ENCODE measurements around the gene PYDC2. TPM values are rescaled to one million over a fixed set of nuclear protein-coding genes. Genes with fewer than 3 reads are reported as not detected.

PYDC2 gene
- total RNA-seq, 1 donor from 2014 or later, result not detected

GRCh38 chr3:191440532-191440931 lies 20.4 kb upstream of the PYDC2 start:
- DNase-seq (ENCODE audit: low spot score in 2 of 2), result no peak
- intact Hi-C loops (cut with DNase I), result no loop called here
- H3K36me3 ChIP-seq, result no peaks in the 10 kb centered on the region
- H3K4me1 ChIP-seq, result no peaks in the 10 kb centered on the region
- H3K27ac ChIP-seq, result no peak overlapping the region
- no peaks in the 10 kb centered on the region for H3K9me3 ChIP-seq
- no peak overlapping the region for H3K4me3 ChIP-seq
- TF ChIP-seq CTCF (IDR thresholded peaks at IDR 0.05), result no peak
- H3K27me3 ChIP-seq, result no peaks in the 10 kb centered on the region

GRCh38 chr3:191441687-191442086 lies 19.3 kb upstream of the PYDC2 start:
- DNase-seq (ENCODE audit: low spot score in 2 of 2), result no peak
- Histone ChIP-seq H3K9me3 (no peaks in the 10 kb centered on the region), H3K4me3 (no peak overlapping the region), H3K27ac (no peak overlapping the region), H3K36me3 (no peaks in the 10 kb centered on the region), H3K27me3 (no peaks in the 10 kb centered on the region), H3K4me1 (no peaks in the 10 kb centered on the region)
- TF ChIP-seq CTCF (IDR thresholded peaks at IDR 0.05), result no peak
- intact Hi-C loops (cut with DNase I), result no loop called here

GRCh38 chr3:191444569-191444968 lies 16.4 kb upstream of the PYDC2 start:
- Histone ChIP-seq H3K4me1 (no peaks in the 10 kb centered on the region), H3K27me3 (no peaks in the 10 kb centered on the region), H3K27ac (no peak overlapping the region), H3K36me3 (no peaks in the 10 kb centered on the region), H3K4me3 (no peak overlapping the region), H3K9me3 (peaks cover 0 to 3% of the 10 kb centered on the region in 2 donors)
- no peak for DNase-seq (ENCODE audit: low spot score in 2 of 2)
- intact Hi-C loops (cut with DNase I), result no loop called here
- no peak for TF ChIP-seq CTCF (IDR thresholded peaks at IDR 0.05)

GRCh38 chr3:191449256-191449655 lies 11.7 kb upstream of the PYDC2 start:
- Histone ChIP-seq H3K9me3 (peaks cover 0 to 3% of the 10 kb centered on the region in 2 donors), H3K36me3 (no peaks in the 10 kb centered on the region), H3K4me1 (no peaks in the 10 kb centered on the region), H3K27ac (no peak overlapping the region), H3K27me3 (no peaks in the 10 kb centered on the region), H3K4me3 (no peak overlapping the region)
- intact Hi-C loops (cut with DNase I), result no loop called here
- no peak for TF ChIP-seq CTCF (IDR thresholded peaks at IDR 0.05)
- DNase-seq (ENCODE audit: low spot score in 2 of 2), result no peak

- no peak for DNase-seq (ENCODE audit: low spot score in 2 of 2)
- no peak for TF ChIP-seq CTCF (IDR thresholded peaks at IDR 0.05)
- Histone ChIP-seq H3K4me3 (no peak overlapping the region), H3K4me1 (no peaks in the 10 kb centered on the region), H3K36me3 (no peaks in the 10 kb centered on the region), H3K27ac (no peak overlapping the region), H3K9me3 (no peaks in the 10 kb centered on the region), H3K27me3 (no peaks in the 10 kb centered on the region)
- intact Hi-C loops (cut with DNase I), result no loop called here
Observed at GRCh38 chr3:191455257-191455952, 5.6 kb upstream of the PYDC2 start.

- H3K4me1 ChIP-seq, result no peaks in the 10 kb centered on the region
- no peak overlapping the region for H3K4me3 ChIP-seq
- TF ChIP-seq CTCF (IDR thresholded peaks at IDR 0.05), result no peak
- no peak overlapping the region for H3K27ac ChIP-seq
- no peak for DNase-seq (ENCODE audit: low spot score in 2 of 2)
- intact Hi-C loops (cut with DNase I), result no loop called here
- no peaks in the 10 kb centered on the region for H3K9me3 ChIP-seq
- no peaks in the 10 kb centered on the region for H3K36me3 ChIP-seq
- no peaks in the 10 kb centered on the region for H3K27me3 ChIP-seq
Observed at GRCh38 chr3:191460360-191460759, 603 bp upstream of the PYDC2 start.

All from ascending aorta (tissue), 2 donors.